Fibroblast of villous mesenchyme (primary cell): Measurements from ENCODE around the gene EVA1A. TPM values are rescaled to one million over a fixed set of nuclear protein-coding genes. Genes with fewer than 3 reads are reported as not detected.

ENCODE experiments used
- DNase-seq: peaks from one replicate; pipeline ENCODE4 v3.0.0-alpha.2; 2010; ENCODE audit warnings: low read depth
- H3K4me3 ChIP-seq: 2 replicates; pipeline ENCODE4 v1.5.1; 2011; ENCODE audit warnings: low read depth, mild to moderate bottlenecking, low read length
- CTCF ChIP-seq: IDR thresholded peaks from 2 replicates; pipeline ENCODE4 v1.5.1; 2012; ENCODE audit warnings: low read depth, mild to moderate bottlenecking, low read length; ENCODE audit not compliant: insufficient read depth
- total RNA-seq: library from RNA; depleted of rRNA; stranded (reverse); fragments of >200 nt; gene quantifications from 2 replicates; pipeline ENCODE4 v1.2.3, GENCODE V29; 2012

Gene EVA1A
- total RNA-seq, 1 donor: 44.9 TPM

- peak; percentile 40 for DNase-seq
- peak overlapping the region; percentile 70 for H3K4me3 ChIP-seq
- peak; percentile 31 for TF ChIP-seq CTCF
These were observed 544 bp downstream of the EVA1A start for GRCh38 chr2:75560022-75560767.

GRCh38 chr2:75559680-75560021, 1.1 kb downstream of the EVA1A start:
- no peak for DNase-seq
- H3K4me3 ChIP-seq: peak overlapping the region; percentile 70
- no peak for TF ChIP-seq CTCF

- no peak for TF ChIP-seq CTCF
- DNase-seq: peak; percentile 23
- H3K4me3 ChIP-seq: no peak overlapping the region
These were observed 1.7 kb downstream of the EVA1A start for GRCh38 chr2:75558786-75559679.

- no peak for DNase-seq
- H3K4me3 ChIP-seq: no peak overlapping the region
- no peak for TF ChIP-seq CTCF
These were observed 2.6 kb downstream of the EVA1A start for GRCh38 chr2:75558136-75558535.

GRCh38 chr2:75557474-75558133, 3.1 kb downstream of the EVA1A start:
- no peak for TF ChIP-seq CTCF
- DNase-seq: no peak
- no peak overlapping the region for H3K4me3 ChIP-seq

GRCh38 chr2:75556679-75557366, 3.9 kb downstream of the EVA1A start:
- DNase-seq: no peak

More at GRCh38 chr2:75556679-75557366, 3.9 kb downstream of the EVA1A start:
- no peak for TF ChIP-seq CTCF
- H3K4me3 ChIP-seq: no peak overlapping the region
